Fibroblast of pulmonary artery (primary cell): Measurements from ENCODE around the gene SLC12A6.

ENCODE experiments used
- DNase-seq: peaks from one replicate; pipeline ENCODE4 v3.0.0-alpha.2; 2010; ENCODE audit warnings: low read depth
- H3K4me3 ChIP-seq: replicated peaks from 2 replicates; pipeline ENCODE4 v1.5.1; 2011; ENCODE audit warnings: low read depth, mild to moderate bottlenecking, control low read depth, low read length, moderate library complexity
- TF ChIP-seq, protein P1 (sequence below): IDR thresholded peaks from 2 replicates; pipeline ENCODE4 v1.5.1; 2011; ENCODE audit warnings: mild to moderate bottlenecking, control low read depth, low read length, inconsistent platforms; ENCODE audit errors: missing control alignments

SLC12A6 gene

DNA sequence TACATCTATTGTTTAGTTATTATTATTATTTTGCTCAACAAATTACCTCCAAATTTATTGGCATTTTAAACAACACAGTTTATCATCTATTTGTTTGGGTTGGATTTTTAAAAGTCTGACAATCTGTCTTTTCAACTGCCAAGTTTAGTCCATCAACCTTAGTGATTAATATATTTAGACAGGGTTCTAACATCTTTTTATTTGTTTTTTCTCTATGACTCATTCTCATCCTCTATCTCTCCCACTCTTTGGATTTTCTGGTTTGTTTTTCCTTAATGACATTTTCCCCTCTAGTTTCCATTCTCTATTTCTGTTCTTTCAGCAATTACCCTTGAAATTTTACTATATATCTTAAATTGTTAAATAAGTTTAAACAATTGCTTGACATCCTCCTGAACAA lies 70.8 kb downstream of the SLC12A6 start:
- no peak overlapping the region for H3K4me3 ChIP-seq
- TF ChIP-seq, protein P1, sequence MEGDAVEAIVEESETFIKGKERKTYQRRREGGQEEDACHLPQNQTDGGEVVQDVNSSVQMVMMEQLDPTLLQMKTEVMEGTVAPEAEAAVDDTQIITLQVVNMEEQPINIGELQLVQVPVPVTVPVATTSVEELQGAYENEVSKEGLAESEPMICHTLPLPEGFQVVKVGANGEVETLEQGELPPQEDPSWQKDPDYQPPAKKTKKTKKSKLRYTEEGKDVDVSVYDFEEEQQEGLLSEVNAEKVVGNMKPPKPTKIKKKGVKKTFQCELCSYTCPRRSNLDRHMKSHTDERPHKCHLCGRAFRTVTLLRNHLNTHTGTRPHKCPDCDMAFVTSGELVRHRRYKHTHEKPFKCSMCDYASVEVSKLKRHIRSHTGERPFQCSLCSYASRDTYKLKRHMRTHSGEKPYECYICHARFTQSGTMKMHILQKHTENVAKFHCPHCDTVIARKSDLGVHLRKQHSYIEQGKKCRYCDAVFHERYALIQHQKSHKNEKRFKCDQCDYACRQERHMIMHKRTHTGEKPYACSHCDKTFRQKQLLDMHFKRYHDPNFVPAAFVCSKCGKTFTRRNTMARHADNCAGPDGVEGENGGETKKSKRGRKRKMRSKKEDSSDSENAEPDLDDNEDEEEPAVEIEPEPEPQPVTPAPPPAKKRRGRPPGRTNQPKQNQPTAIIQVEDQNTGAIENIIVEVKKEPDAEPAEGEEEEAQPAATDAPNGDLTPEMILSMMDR: no peak
- DNase-seq: no peak

DNA sequence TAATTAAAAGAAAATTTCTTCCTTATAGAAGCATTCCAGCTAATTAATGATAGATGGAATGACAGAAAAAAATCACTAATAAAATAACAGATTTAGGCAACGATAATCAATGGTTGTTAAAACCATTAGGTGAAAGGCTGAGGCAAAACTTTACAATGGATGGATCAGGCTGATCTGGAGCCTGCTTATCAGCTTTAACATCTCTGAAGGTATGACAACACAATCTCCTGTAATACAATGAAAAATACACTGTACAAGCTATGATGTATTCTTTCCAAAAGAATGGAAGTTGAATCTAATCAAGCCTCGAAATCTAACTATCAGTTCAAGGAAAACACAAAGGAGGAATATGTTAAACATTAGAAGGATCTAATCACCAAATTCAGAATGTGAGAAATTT lies 73.5 kb downstream of the SLC12A6 start:
- no peak overlapping the region for H3K4me3 ChIP-seq
- DNase-seq: no peak
- TF ChIP-seq, protein P1: no peak

DNA sequence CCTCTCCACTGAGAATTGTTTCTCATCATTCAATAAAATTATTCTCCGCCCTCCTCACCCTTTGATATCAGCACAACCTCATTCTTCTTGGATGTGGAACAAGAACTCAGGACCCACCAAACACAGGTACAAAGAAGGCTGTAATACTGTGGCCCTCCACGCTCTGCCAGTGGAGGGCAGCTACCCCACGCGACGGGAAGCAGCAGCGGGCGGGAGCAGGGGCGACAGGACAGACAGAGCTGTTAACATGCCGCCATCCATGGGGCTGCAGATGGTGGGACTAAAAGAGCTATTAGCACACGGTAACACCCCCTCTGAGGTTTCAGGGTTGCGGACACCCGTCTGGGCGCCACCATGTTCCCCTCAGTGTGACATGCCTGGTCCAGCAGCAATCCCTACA lies 75.2 kb downstream of the SLC12A6 start:
- TF ChIP-seq, protein P1: no peak
- H3K4me3 ChIP-seq: no peak overlapping the region
- DNase-seq: no peak

DNA sequence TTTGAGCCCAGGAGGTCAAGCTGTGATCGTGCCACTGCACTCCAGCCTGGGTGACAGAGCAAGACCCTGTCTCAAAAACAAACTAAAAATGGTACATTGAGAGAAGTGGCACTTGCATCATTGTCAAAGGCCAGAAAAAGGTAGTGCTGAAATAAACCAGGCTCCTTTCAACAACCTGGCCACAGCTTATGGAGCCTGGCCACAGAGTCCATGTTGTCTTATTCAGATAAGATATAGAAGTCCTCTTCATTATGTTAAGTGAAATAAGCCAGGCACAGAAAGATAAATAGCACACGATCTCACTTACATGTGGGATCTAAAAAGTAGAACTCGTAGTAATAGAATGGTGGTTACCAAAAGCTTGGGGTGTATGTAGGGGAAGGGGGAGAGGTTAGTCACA lies 78.0 kb downstream of the SLC12A6 start:
- TF ChIP-seq, protein P1: no peak
- no peak overlapping the region for H3K4me3 ChIP-seq
- no peak for DNase-seq

DNA sequence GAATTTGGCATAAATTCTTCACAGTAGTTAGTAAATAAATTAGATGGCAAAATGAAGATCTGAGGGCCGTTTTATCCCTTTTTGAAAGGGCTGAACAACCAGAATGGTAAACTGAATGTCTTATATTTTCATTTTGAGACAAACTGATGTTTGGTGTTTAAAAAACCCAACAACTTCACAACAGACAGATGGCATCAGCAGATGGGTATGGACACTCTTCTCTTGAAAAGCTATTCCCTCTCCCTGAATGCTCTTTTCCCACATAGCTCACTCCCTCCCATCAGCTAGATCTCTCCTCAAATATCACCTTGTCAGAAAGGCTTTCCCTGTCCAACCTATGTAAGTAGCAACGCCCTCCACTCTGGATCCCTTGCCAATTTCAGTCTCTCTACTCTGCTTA lies 79.4 kb downstream of the SLC12A6 start:
- no peak overlapping the region for H3K4me3 ChIP-seq
- no peak for DNase-seq
- TF ChIP-seq, protein P1: no peak

DNA sequence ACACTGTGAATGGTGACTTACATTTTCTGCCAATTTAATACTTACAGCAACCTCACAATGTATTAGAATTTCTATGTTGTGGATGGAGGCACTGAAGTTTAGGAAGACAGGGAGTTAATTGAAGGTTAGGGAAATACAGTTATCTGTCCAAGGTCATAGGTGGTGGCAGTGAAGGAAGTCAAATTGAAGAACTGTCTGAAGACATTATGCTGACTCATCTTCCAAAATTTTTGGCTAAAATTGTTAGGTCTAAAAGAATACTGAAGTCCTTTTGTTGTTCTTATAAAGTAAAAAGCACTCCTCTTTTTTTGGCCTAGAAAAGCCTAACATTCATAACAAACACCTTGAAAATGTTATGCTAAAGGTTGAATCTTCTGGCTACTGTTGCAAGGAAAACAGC lies 85.0 kb downstream of the SLC12A6 start:
- no peak overlapping the region for H3K4me3 ChIP-seq
- DNase-seq: no peak
- TF ChIP-seq, protein P1: no peak

DNA sequence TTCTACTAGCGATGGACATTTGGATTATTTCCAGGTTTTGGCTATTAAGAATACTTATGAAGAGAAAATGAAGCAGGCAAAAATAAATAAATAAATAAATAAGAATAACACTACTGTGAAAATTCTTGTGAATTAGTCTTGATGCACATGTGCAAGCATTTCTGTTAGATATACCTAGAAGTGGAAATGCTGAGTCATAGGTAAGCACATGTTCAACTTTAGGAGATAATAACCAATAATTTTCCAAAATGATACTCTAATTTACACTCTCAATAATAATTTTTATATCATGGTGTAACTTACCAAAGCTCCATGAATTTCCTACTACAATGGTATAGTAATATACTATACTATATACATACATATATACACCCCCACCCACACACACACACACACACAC lies 89.4 kb downstream of the SLC12A6 start:
- TF ChIP-seq, protein P1: no peak
- DNase-seq: no peak

More for the DNA sequence above, 89.4 kb downstream of the SLC12A6 start:
- no peak overlapping the region for H3K4me3 ChIP-seq
